Measurements from ENCODE around the gene NPAS3.

DNA sequence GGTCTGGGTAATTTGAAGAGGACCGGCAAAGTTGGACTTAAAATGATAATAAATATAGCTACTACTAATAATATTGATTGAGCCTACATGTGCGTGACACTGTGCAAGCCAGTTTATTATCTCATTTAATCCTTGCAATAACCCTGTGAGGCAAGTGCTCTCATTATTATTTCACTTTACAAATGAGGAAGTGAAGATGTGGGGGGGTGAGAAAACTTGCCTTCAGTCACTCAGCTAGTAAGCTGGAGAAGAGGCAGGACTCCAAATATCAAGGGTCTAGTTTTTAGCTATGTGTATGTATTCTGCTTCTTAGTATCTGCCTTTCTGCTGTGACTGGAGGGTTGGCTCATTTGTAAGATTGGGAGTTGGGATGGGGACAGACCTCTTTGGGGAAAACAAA is 39.2 kb downstream of the NPAS3 start:
- TF ChIP-seq, protein P1, sequence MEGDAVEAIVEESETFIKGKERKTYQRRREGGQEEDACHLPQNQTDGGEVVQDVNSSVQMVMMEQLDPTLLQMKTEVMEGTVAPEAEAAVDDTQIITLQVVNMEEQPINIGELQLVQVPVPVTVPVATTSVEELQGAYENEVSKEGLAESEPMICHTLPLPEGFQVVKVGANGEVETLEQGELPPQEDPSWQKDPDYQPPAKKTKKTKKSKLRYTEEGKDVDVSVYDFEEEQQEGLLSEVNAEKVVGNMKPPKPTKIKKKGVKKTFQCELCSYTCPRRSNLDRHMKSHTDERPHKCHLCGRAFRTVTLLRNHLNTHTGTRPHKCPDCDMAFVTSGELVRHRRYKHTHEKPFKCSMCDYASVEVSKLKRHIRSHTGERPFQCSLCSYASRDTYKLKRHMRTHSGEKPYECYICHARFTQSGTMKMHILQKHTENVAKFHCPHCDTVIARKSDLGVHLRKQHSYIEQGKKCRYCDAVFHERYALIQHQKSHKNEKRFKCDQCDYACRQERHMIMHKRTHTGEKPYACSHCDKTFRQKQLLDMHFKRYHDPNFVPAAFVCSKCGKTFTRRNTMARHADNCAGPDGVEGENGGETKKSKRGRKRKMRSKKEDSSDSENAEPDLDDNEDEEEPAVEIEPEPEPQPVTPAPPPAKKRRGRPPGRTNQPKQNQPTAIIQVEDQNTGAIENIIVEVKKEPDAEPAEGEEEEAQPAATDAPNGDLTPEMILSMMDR (IDR thresholded peaks at IDR 0.05), result no peak
- TF ChIP-seq EP300 (IDR thresholded peaks at IDR 0.05), result no peak
